K562 treated with DMSO at 1 percent for 4 hours (cell line): ENCODE data around the gene DUSP6. TPM values are rescaled to one million over a fixed set of nuclear protein-coding genes. Genes with fewer than 3 reads are reported as not detected.

Experiments used
- total RNA-seq: library from RNA; unstranded; fragments of 300-600 nt; gene quantifications from 2 replicates; pipeline ENCODE4 v1.2.3, GENCODE V29; 2022; ENCODE audit not compliant: insufficient read depth

The DUSP6 gene
- not detected in 2 replicates for total RNA-seq

DNA sequence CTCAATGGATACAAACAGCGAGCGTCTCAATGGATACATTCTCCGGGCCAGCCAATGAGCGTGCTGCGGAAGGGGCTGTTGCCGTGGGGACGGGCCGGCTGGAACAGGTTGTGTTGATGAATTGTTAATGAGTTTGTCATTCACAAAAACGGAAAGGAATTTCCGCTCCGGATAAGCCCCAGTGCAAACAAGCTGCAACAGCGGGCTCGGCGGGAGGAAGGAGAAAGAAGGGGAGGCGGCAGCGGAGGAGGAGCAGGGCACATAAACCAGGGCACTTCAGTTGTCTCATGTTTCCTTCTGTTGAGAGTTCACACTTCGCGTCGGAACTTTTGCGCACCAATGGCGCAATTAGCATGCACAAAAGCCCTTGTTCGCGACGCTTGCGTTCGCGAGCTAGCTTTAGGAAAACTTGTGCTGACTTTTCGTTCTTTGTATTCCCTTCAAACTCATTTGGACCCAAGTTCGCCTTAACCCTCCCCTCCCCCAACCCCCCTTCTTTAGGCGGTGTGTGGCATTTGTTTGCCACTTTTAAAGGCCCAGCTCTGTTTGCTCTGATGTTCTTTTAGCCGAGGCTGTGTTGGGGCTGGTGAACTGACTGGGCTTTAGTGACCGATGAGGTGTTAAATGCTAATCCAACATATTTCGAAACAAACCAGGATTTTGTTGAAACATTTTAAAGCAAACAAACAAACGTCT lies at the start of gene DUSP6:
DUSP6 (minus strand) TSS at position 10 of the 696 bp plus-strand sequence. CDS start 462 bp downstream, outside the sequence.

Other genes with a start within 250 kb of the DUSP6 start
- 1.7 and 2.0 TPM in 2 replicates for gene GALNT4, start 172.3 kb upstream of the DUSP6 start, total RNA-seq
- 8.1 and 11.2 TPM in 2 replicates for gene POC1B, start 173.5 kb upstream of the DUSP6 start, total RNA-seq